HEK293 (cell line): ENCODE results near the gene PROX2.

Experiments used
- CTCF ChIA-PET: fragments of 350-600 bp; formaldehyde crosslinking; extraction: SDS; loops from one replicate; lab custom pipeline; 2021; ENCODE audit warnings: antibody characterized with exemption; lab: Yijun Ruan, JAX
- POLR2A ChIA-PET: fragments of 300-600 bp; formaldehyde crosslinking; extraction: SDS; loops from one replicate; lab custom pipeline; 2020; ENCODE audit warnings: antibody characterized with exemption, inconsistent platforms; lab: Yijun Ruan, JAX
- H3K27ac ChIP-seq: fragments of 200-500 bp; sonication (Bioruptor generic); 2 replicates; pipeline ENCODE4 v1.5.1; 2014; ENCODE audit warnings: low read depth, low read length, control low read depth, inconsistent platforms; ENCODE audit errors: extremely low read depth
- H3K36me3 ChIP-seq, 2 experiments: fragments of 200-500 bp in 1 of 2; sonication (Bioruptor generic) in 1 of 2; 1 replicate in 1 of 2; 2 replicates in 1 of 2; pipeline ENCODE4 v1.5.1; 2014 to 2017; ENCODE audit warnings: inconsistent platforms in 2 of 2, low read length in 2 of 2; ENCODE audit not compliant: control insufficient read depth in 2 of 2, insufficient read depth in 1 of 2
- H3K4me1 ChIP-seq: fragments of 200-500 bp; sonication (Bioruptor generic); 2 replicates; pipeline ENCODE4 v1.5.1; 2014; ENCODE audit warnings: mild to moderate bottlenecking, low read length, inconsistent platforms; ENCODE audit not compliant: control insufficient read depth, insufficient read depth
- H3K4me3 ChIP-seq: 2 replicates; pipeline ENCODE4 v1.5.1; 2011; ENCODE audit warnings: low read depth, mild to moderate bottlenecking, control low read depth, low read length, moderate library complexity
- H3K9me3 ChIP-seq: fragments of 200-500 bp; sonication (Bioruptor generic); 2 replicates; pipeline ENCODE4 v1.5.1; 2014; ENCODE audit warnings: low read depth, low read length, inconsistent platforms; ENCODE audit not compliant: control insufficient read depth, insufficient read depth
- CTCF ChIP-seq: fragments of 450-650 bp; formaldehyde crosslinking; IDR thresholded peaks from 2 replicates; pipeline ENCODE4 v1.5.1; 2016; ENCODE audit warnings: missing biosample characterization, missing genetic modification characterization
- GLI2 ChIP-seq: fragments of 450-650 bp; formaldehyde crosslinking; IDR thresholded peaks from 2 replicates; pipeline ENCODE4; 2017; ENCODE audit warnings: missing biosample characterization, missing genetic modification characterization, low read depth, borderline replicate concordance
- HOXC10 ChIP-seq: sonication (generic); formaldehyde crosslinking; IDR thresholded peaks from 2 replicates; pipeline ENCODE4 v1.8.1; 2023; ENCODE audit warnings: mild to moderate bottlenecking, missing genetic modification reagents
- KLF1 ChIP-seq: fragments of 450-650 bp; formaldehyde crosslinking; IDR thresholded peaks from 2 replicates; pipeline ENCODE4 v1.5.1; 2016; ENCODE audit warnings: missing biosample characterization, missing genetic modification characterization
- OSR2 ChIP-seq: fragments of 450-650 bp; formaldehyde crosslinking; IDR thresholded peaks from 2 replicates; pipeline ENCODE4 v1.5.1; 2016; ENCODE audit warnings: missing biosample characterization, missing genetic modification characterization
- PRDM1 ChIP-seq: fragments of 450-650 bp; formaldehyde crosslinking; IDR thresholded peaks from 2 replicates; pipeline ENCODE4; 2016; ENCODE audit warnings: missing biosample characterization, missing genetic modification characterization
- ZBTB11 ChIP-seq: fragments of 450-650 bp; formaldehyde crosslinking; conservative IDR thresholded peaks from 2 replicates; pipeline ENCODE4 v1.5.1; 2016; ENCODE audit warnings: low read depth, missing biosample characterization, missing genetic modification characterization
- ZBTB20 ChIP-seq: fragments of 450-650 bp; formaldehyde crosslinking; IDR thresholded peaks from 2 replicates; pipeline ENCODE4 v1.5.1; 2016; ENCODE audit warnings: missing biosample characterization, missing genetic modification characterization
- ZBTB8A ChIP-seq: fragments of 450-650 bp; formaldehyde crosslinking; IDR thresholded peaks from 2 replicates; pipeline ENCODE4 v1.5.1; 2016; ENCODE audit warnings: missing biosample characterization, missing genetic modification characterization
- ZNF138 ChIP-seq: fragments of 450-650 bp; formaldehyde crosslinking; IDR thresholded peaks from 2 replicates; pipeline ENCODE4 v1.5.1; 2016; ENCODE audit warnings: missing biosample characterization, missing genetic modification characterization, borderline replicate concordance
- ZNF148 ChIP-seq: fragments of 450-650 bp; formaldehyde crosslinking; IDR thresholded peaks from 2 replicates; pipeline ENCODE4 v1.5.0; 2017; ENCODE audit warnings: missing biosample characterization, missing genetic modification characterization, borderline replicate concordance
- ZNF16 ChIP-seq: fragments of 450-650 bp; formaldehyde crosslinking; IDR thresholded peaks from 2 replicates; pipeline ENCODE4 v1.5.1; 2016; ENCODE audit warnings: low read depth, missing biosample characterization, missing genetic modification characterization
- ZNF239 ChIP-seq: fragments of 450-650 bp; formaldehyde crosslinking; IDR thresholded peaks from 2 replicates; pipeline ENCODE4 v1.5.1; 2016; ENCODE audit warnings: missing biosample characterization, missing genetic modification characterization
- ZNF280C ChIP-seq: fragments of 450-650 bp; formaldehyde crosslinking; IDR thresholded peaks from 2 replicates; pipeline ENCODE4 v1.5.1; 2016; ENCODE audit warnings: missing biosample characterization, missing genetic modification characterization
- ZNF404 ChIP-seq: fragments of 450-650 bp; formaldehyde crosslinking; IDR thresholded peaks from 2 replicates; pipeline ENCODE4 v1.5.1; 2017; ENCODE audit warnings: missing biosample characterization, missing genetic modification characterization
- ZNF518A ChIP-seq: fragments of 450-650 bp; formaldehyde crosslinking; conservative IDR thresholded peaks from 2 replicates; pipeline ENCODE4 v1.5.1; 2016; ENCODE audit warnings: low read depth, missing biosample characterization, missing genetic modification characterization
- ZNF777 ChIP-seq: fragments of 450-650 bp; formaldehyde crosslinking; IDR thresholded peaks from 2 replicates; pipeline ENCODE4 v1.5.1; 2017; ENCODE audit warnings: missing biosample characterization, missing genetic modification characterization, borderline replicate concordance

The PROX2 gene

DNA sequence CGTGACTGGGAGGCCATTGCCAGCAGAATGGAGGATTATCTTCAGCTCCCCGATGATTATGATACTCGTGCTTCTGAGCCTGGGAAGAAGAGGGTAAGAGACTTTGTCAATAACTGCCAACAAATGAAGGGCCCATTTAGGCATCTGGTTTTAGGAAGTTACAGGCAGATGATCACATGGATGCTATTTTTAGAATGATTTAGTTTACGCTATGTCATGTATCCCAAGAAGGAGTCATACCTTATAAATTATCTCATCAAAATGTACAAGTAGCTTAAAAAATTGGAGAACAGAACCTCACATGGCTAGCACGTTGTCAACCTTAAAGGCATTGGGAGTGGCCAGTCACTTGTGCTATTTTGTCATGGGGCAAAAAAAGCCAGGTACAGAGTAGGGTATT lies 46.7 kb downstream of the PROX2 start:
- TF ChIP-seq KLF1 (tag by site-specific recombination) (no peak), ZNF16 (no peak), GLI2 (no peak), ZNF138 (tag by site-specific recombination) (no peak), PRDM1 (tag by site-specific recombination) (no peak), ZNF148 (no peak), ZBTB20 (tag by site-specific recombination) (no peak), ZBTB8A (tag by site-specific recombination) (no peak), ZBTB11 (tag by site-specific recombination) (no peak), ZNF280C (no peak)
- POLR2A ChIA-PET = no interaction called here
- CTCF ChIA-PET = no interaction called here
- 0 out of 2 replicates have a peak, but pooled peaks cover 4% of the 10 kb centered on the region for H3K4me1 ChIP-seq
- no peak overlapping the region for H3K27ac ChIP-seq
- H3K9me3 ChIP-seq = no peaks in the 10 kb centered on the region
- H3K4me3 ChIP-seq = no peak overlapping the region
- peaks cover 29 to 40% of the 10 kb centered on the region in 2 experiments for H3K36me3 ChIP-seq

GRCh38 chr14:74826574-74826973 lies 49.4 kb downstream of the PROX2 start:
- ChIA-PET POLR2A (no interaction called here), CTCF (interaction anchor here (0.6 kb wide), 1 partner anchor 17 kb away, joined by 3 read pairs; no protein-coding TSS in a partner anchor)
- H3K27ac ChIP-seq = no peak overlapping the region
- H3K9me3 ChIP-seq = no peaks in the 10 kb centered on the region
- no peak overlapping the region for H3K4me3 ChIP-seq
- TF ChIP-seq HOXC10 (CRISPR knock-in tag) (no peak), ZNF518A (tag by site-specific recombination) (no peak), ZNF404 (tag by site-specific recombination) (no peak), ZNF239 (tag by site-specific recombination) (no peak), CTCF (tag by site-specific recombination) (no peak), ZNF777 (tag by site-specific recombination) (no peak), OSR2 (tag by site-specific recombination) (no peak), ZBTB20 (tag by site-specific recombination) (no peak)
- 0 out of 2 replicates have a peak, but pooled peaks cover 4% of the 10 kb centered on the region for H3K4me1 ChIP-seq
- H3K36me3 ChIP-seq = peaks cover 27 to 58% of the 10 kb centered on the region in 2 experiments; a peak in 2 of 3 replicates
